Measurements from ENCODE around the gene GNE. TPM values are rescaled to one million over a fixed set of nuclear protein-coding genes. Genes with fewer than 3 reads are reported as not detected.

GNE gene
- total and polyA plus RNA-seq, 2 of the 13 experiments (the other 11 are each of a cell fraction or from before 2014, with no cell fraction given): 16.1 to 24.1 TPM

DNA sequence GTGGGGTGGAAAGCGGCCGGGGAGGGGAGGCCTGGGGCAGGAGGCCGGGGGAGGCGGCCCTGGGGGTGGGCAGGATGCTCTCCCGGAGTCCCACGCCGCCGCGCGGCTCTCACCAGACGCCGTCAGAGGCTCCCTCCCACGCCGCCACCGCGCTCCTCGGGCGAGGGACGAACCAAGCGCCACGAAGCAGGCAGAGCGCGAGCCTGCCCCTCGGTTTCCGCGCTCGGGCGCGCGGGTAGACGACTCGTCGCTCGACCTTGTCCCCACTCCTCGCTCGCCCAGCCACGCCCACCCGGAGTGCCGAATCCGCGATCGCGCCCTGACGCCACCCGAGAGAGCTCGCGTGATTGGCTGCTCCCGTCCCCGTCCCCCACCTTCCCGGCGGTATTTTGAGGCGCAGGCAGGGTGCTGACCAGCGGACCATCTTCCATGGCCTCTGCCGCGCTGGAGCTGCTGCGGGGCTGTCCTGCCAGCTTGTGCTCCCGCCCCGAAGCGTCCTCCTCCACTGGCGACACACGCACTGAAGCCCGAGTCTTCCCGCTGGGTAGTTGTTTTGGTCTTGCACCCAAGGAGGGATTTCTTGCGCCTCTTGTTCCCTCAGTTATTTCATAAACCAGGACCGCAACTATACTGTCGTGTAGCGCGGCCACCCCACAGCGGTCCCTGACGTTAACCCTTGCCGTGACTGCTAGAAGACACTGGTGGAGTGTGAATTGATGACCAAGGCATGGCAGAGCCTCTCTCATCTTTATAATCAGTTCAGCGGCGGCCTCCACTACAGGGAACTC, at the start of gene GNE (continued):
- peak; percentile 82 for TF ChIP-seq TSC22D2 (CRISPR knock-in tag; IDR thresholded peaks at IDR 0.05; ENCODE audit: borderline replicate concordance)
- peak; percentile 92 for TF ChIP-seq PHF21A (CRISPR knock-in tag; IDR thresholded peaks at IDR 0.05)
- no peak for TF ChIP-seq ZFP37 (CRISPR knock-in tag; IDR thresholded peaks at IDR 0.05; ENCODE audit: borderline replicate concordance)
- peak; percentile 50; the same call in 1 of the 2 replicates for TF ChIP-seq ZNF704 (CRISPR knock-in tag; IDR thresholded peaks at IDR 0.05; ENCODE audit: borderline replicate concordance)
- peak; percentile 76; the same call in 1 of the 2 replicates for TF ChIP-seq MTA1 (CRISPR knock-in tag; IDR thresholded peaks at IDR 0.05; ENCODE audit: borderline replicate concordance)
- TF ChIP-seq KDM5B (CRISPR knock-in tag; IDR thresholded peaks at IDR 0.05; ENCODE audit: borderline replicate concordance): peak; percentile 87; the same call in 1 of the 2 replicates
- no peak for TF ChIP-seq PTBP1 (IDR thresholded peaks at IDR 0.05; ENCODE audit: low read depth, low read length, poor library complexity, severe bottlenecking)
- peak; percentile 71; the same call in 1 of the 2 replicates for TF ChIP-seq TMF1 (CRISPR knock-in tag; IDR thresholded peaks at IDR 0.05; ENCODE audit: low read depth)
- peak; percentile 69 for TF ChIP-seq ZSCAN29 (CRISPR knock-in tag; conservative IDR thresholded peaks at IDR 0.05)
- TF ChIP-seq, protein P1, sequence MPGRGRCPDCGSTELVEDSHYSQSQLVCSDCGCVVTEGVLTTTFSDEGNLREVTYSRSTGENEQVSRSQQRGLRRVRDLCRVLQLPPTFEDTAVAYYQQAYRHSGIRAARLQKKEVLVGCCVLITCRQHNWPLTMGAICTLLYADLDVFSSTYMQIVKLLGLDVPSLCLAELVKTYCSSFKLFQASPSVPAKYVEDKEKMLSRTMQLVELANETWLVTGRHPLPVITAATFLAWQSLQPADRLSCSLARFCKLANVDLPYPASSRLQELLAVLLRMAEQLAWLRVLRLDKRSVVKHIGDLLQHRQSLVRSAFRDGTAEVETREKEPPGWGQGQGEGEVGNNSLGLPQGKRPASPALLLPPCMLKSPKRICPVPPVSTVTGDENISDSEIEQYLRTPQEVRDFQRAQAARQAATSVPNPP (CRISPR knock-in tag; IDR thresholded peaks at IDR 0.05): 0 out of 2 replicates have a peak, but pooled peaks have one; percentile 49
- TF ChIP-seq ZC3H13 (CRISPR knock-in tag; IDR thresholded peaks at IDR 0.05): peak; percentile 95
- TF ChIP-seq, protein P2, sequence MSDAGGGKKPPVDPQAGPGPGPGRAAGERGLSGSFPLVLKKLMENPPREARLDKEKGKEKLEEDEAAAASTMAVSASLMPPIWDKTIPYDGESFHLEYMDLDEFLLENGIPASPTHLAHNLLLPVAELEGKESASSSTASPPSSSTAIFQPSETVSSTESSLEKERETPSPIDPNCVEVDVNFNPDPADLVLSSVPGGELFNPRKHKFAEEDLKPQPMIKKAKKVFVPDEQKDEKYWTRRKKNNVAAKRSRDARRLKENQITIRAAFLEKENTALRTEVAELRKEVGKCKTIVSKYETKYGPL (CRISPR knock-in tag; IDR thresholded peaks at IDR 0.05): 0 out of 2 replicates have a peak, but pooled peaks have one; percentile 73
- TF ChIP-seq ZNF34 (CRISPR knock-in tag; IDR thresholded peaks at IDR 0.05; ENCODE audit: borderline replicate concordance): no peak
- TF ChIP-seq ZNF749 (CRISPR knock-in tag; IDR thresholded peaks at IDR 0.05; ENCODE audit: borderline replicate concordance): peak; percentile 75; the same call in 1 of the 2 replicates
- TF ChIP-seq RCOR2 (CRISPR knock-in tag; IDR thresholded peaks at IDR 0.05): no peak
- TF ChIP-seq HOXA5 (CRISPR knock-in tag; IDR thresholded peaks at IDR 0.05): peak; percentile 64; the same call in 1 of the 2 replicates
- TF ChIP-seq ZNF17 (CRISPR knock-in tag; IDR thresholded peaks at IDR 0.05): no peak
- 0 out of 2 replicates have a peak, but pooled peaks have one; percentile 10 for TF ChIP-seq TFAP4 (IDR thresholded peaks at IDR 0.05; ENCODE audit: borderline replicate concordance, low read depth)
- TF ChIP-seq SALL1 (CRISPR knock-in tag; IDR thresholded peaks at IDR 0.05): peak; percentile 87
- no peak for TF ChIP-seq ZNF10 (CRISPR knock-in tag; IDR thresholded peaks at IDR 0.05; ENCODE audit: borderline replicate concordance, low read depth)
- 0 out of 2 replicates have a peak, but pooled peaks have one; percentile 80 for TF ChIP-seq FOXC1 (CRISPR knock-in tag; IDR thresholded peaks at IDR 0.05; ENCODE audit: borderline replicate concordance)
- TF ChIP-seq MED1 (CRISPR knock-in tag; IDR thresholded peaks at IDR 0.05): peak; percentile 69
- no peak; the same call in 1 of the 2 replicates for TF ChIP-seq ZSCAN12 (CRISPR knock-in tag; IDR thresholded peaks at IDR 0.05)
- peak; percentile 81 for TF ChIP-seq ZNF724P (CRISPR knock-in tag; IDR thresholded peaks at IDR 0.05; ENCODE audit: borderline replicate concordance)
- TF ChIP-seq ZNF652 (CRISPR knock-in tag; IDR thresholded peaks at IDR 0.05; ENCODE audit: borderline replicate concordance, low read depth): peak; percentile 95
- TF ChIP-seq LCORL (IDR thresholded peaks at IDR 0.05): no peak
- peak; percentile 80 for TF ChIP-seq LCORL (CRISPR knock-in tag; IDR thresholded peaks at IDR 0.05)
